Stimulated activated CD8-positive, alpha-beta memory T cell treated with anti-CD3 and anti-CD28 coated beads, Interleukin-15, amount 100 ng/mL, for 4 hours (primary cell): ENCODE results near the gene MYO7A.

Source experiments
- DNase-seq, 2 donors: peaks; one replicate each; pipeline ENCODE4 v3.0.0-alpha.2; 2020; ENCODE audit warnings: low read depth in 2 of 2

Gene MYO7A

GRCh38 chr11:77200351-77201268, 72.6 kb downstream of the MYO7A start:
- DNase-seq, result no peak

DNA sequence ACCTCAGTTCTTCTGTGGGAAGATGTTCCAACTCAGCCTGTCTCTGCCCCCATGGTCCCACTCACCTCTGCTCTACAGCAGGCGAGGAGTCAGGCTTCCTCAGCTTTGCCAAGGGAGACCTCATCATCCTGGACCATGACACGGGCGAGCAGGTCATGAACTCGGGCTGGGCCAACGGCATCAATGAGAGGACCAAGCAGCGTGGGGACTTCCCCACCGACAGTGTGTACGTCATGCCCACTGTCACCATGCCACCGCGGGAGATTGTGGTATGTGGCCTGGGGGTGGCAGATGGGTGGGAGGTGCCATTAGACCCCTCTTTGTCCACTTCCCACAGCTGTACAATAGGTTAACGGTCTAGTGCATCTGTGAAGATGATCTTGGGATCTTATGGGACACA, 73.3 kb downstream of the MYO7A start:
- no peak for DNase-seq

- no peak for DNase-seq
Measured at GRCh38 chr11:77201991-77202841, 74.2 kb downstream of the MYO7A start.

GRCh38 chr11:77202941-77203900, 75.2 kb downstream of the MYO7A start:
- no peak for DNase-seq

GRCh38 chr11:77203901-77204753, 76.1 kb downstream of the MYO7A start:
- DNase-seq, result no peak

- no peak for DNase-seq
Measured at GRCh38 chr11:77204754-77205466, 76.9 kb downstream of the MYO7A start.

- no peak for DNase-seq
Measured at GRCh38 chr11:77205467-77206263, 77.6 kb downstream of the MYO7A start.

DNA sequence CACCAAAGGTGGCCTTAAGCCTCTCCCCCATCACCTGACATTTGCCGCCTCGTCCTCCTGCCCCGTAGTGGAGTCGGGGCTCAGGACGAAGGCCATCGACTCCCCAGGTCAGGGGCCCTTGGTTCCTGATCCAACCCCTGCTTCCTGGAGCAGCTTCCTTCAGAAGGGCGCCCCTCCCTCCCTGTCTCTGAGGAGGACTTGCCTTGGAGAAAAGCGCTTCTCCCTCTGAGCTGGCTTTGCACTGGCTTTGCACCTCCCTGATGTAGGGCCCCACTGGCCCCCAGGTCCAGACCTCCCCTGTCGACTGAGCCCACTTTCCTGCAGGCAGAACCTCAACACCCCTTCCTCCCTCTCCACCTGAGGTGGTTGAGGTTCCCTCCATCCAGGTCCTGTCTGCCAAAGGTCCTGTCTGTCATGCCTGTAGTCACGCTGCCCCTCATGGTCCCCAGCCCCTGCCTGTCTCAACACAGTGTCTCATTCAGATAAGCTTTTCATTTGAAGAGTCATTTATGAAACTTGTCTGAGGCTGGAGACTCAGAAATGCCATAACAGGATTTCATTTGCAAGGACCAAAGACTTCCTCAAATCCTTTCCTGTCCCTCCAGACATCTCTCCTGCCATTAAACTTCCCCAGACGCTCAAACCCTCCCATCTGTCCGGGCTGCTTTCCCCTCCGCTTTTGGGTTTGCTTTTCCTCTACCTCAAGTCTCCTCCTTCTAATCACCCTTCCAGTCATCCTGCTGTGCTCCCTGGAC, 78.4 kb downstream of the MYO7A start:
- no peak for DNase-seq

DNA sequence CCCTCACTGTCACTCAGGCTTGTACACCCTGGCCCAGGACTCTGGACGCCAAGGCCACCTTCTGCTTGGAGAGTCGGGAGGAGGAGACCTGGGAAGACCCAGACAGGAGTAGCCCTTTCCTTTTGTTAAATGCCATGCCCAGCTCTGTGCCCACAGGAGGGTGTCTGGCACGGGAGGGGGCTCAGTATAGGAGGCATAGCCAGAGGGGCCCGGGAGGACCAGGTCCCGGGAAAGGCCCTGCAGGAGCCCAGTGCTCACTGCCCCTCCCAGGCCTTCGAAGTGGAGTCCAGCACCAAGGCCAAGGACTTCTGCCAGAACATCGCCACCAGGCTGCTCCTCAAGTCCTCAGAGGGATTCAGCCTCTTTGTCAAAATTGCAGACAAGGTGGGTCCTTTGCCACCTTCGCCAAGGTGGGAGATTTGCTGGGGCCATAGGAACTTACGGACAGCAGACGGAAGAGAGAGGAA, 79.0 kb downstream of the MYO7A start:
- no peak for DNase-seq

DNA sequence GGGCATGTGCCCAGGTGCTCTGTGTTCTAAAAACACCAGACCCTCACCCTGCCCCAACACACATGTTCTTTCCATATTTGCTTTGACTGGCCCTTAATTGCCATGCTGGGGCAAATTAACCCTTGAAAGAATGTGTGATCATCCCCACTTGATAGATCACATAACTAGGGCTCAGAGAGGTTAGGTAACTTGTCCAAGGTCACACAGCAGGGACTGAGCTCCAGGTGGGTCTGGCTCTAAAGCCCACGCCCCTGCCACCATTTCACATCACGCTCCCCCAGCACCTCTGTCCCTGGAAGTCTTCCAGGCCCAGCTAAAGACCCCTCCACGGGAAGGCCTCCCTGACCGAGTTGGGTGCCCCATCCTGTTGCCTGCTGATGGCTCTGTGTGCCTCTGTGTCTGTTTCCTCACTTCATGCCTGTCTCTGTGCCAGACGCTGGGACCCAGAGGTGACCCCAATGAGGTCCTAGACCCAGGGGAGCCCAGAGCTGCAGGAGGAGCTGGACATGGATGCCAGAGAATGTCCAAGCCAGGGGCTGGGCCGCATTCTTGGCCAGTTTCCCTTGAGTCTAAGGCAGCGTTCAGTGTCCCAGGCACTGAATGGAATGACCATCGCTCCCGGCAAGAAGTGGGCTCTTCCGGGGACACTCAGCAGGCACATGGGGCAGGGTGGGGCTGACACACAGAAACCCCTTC, 79.7 kb downstream of the MYO7A start:
- no peak for DNase-seq

- DNase-seq, result no peak
Measured at GRCh38 chr11:77208535-77208934, 80.5 kb downstream of the MYO7A start.

DNA sequence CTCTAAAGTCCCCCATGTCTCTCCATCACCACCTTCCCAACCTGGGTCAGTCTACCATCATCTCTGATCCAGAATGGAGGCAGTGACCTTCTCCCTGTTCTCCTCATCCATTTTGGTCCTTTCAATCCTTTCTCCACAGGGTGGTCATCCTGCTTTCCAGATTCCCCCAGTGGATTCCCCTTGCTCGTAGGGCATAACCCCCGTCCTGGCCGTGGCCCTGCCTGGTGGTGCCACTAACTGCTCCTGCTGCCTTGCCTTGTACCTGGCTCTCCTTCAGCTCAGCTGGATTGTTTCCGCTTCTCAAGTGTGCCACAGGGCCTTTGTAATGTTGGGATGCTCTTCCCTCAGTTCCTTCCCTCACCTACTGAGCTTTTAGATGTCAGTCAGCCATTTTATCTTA, 81.6 kb downstream of the MYO7A start:
- no peak for DNase-seq

DNA sequence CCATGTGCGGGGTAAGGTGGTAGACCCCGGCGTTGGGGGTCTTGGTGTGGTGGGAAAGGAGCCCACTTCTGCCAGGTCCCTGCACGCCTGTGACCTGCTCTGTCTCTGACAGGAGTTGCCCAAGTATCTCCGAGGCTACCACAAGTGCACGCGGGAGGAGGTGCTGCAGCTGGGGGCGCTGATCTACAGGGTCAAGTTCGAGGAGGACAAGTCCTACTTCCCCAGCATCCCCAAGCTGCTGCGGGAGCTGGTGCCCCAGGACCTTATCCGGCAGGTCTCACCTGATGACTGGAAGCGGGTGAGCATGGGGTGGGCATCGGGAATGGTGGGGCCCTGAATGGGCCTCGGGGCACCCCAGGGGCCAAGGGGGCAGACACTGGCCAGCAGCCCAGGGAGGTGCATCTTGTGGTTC, 83.0 kb downstream of the MYO7A start:
- DNase-seq, result no peak

DNA sequence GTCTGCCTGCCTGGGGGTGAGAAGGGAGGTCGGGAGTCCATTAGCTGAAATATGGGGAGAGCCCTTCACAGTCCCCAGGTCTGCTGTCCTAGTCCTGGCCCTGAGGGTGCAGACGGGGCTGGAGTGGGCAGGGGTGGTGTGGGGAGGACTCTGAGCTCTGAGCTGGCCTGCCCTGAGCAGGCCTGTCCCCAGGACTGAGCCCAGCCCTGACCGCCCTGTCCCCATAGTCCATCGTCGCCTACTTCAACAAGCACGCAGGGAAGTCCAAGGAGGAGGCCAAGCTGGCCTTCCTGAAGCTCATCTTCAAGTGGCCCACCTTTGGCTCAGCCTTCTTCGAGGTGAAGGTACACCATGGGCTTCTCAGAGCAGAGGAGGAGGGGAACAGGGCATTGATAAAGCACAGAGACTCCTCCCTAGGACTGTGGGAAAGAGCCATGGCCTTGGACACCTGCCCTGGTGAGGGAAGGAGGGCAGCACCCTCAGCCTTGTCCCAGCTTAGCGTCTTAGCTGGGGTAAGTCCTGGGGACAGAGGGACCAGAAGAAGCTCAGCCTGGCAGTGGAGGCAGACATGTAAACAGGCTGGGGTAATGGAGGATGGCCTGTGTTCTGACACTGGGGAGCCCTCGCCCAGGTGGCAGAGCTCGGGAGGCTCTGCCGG, 83.7 kb downstream of the MYO7A start:
- no peak for DNase-seq

DNA sequence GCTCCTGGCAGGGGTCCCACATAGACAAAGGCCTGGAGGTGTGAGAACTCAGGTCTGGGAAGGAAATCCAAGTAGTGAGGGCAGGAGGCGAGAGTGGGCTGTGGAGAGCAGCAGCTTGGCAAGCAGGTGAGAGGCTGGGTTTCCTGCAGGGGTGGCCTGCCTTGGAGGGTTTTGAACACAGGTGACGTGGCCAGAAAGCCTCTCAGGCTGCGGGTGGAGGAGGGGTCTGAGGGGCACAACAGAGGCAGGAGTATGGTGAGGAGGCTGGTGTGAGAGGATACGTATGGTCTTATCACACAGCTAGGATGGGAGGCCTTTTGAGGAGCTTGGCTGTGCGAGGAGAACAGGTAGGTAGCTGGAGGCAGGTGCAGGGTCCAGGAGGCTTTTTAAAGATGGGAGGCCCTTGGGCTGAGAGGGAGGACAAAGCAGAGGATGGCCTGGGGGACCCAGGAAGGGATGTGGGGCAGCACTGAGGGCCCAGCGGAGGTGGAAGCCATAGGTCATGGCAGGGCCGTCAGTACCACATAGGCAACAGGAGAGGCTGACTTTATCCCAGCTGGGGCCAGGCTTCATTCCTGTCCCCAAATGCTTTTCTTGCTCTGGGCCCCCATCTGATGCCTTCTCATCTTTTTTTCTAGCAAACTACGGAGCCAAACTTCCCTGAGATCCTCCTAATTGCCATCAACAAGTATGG, 84.4 kb downstream of the MYO7A start:
- no peak for DNase-seq

- DNase-seq, result no peak
Measured at GRCh38 chr11:77213029-77213579, 85.1 kb downstream of the MYO7A start.
